Panc1 (cell line): Measurements from ENCODE around the gene ABCA8. TPM values are rescaled to one million over a fixed set of nuclear protein-coding genes. Genes with fewer than 3 reads are reported as not detected.

Experiments
- ATAC-seq: fragments of 200-7000 bp; cut with Tn5 transposase; 2 replicates; pipeline ENCODE4 v1.9.1; 2020; ENCODE audit warnings: mild to moderate bottlenecking, moderate library complexity
- BruUV-seq: library from RNA; stranded (reverse); fragments of 400-500 nt; replicated peaks from 2 replicates; lab custom pipeline; 2021; lab: Mats Ljungman, UMichigan
- CTCF ChIA-PET: fragments of 300-600 bp; sonication (Branson Sonifier 250); formaldehyde crosslinking; loops from one replicate; lab custom pipeline; 2022; ENCODE audit warnings: antibody characterized with exemption; lab: Charles Lee
- POLR2A ChIA-PET: fragments of 300-600 bp; sonication (Branson Sonifier 250); formaldehyde crosslinking; loops from one replicate; lab custom pipeline; 2022; ENCODE audit warnings: antibody characterized with exemption; lab: Charles Lee
- DNase-seq: peaks from one replicate; pipeline ENCODE4 v3.0.0-alpha.2; 2010; ENCODE audit warnings: low read depth, low spot score
- H3K27ac ChIP-seq: 2 replicates; pipeline ENCODE4 v1.5.1; 2011; ENCODE audit warnings: mild to moderate bottlenecking, low read length, inconsistent platforms
- H3K27me3 ChIP-seq: fragments of 200-500 bp; sonication (Bioruptor generic); 2 replicates; pipeline ENCODE4 v1.6.0; 2014; ENCODE audit warnings: low read length, inconsistent platforms; ENCODE audit not compliant: control insufficient read depth, insufficient read depth
- H3K36me3 ChIP-seq: fragments of 200-500 bp; sonication (Bioruptor generic); 2 replicates; pipeline ENCODE4 v1.5.1; 2014; ENCODE audit warnings: inconsistent platforms, mild to moderate bottlenecking, low read length, moderate library complexity; ENCODE audit not compliant: control insufficient read depth, insufficient read depth
- H3K4me1 ChIP-seq: 2 replicates; pipeline ENCODE4 v1.5.1; 2011; ENCODE audit warnings: inconsistent platforms, mild to moderate bottlenecking, low read length, moderate library complexity; ENCODE audit not compliant: control insufficient read depth, insufficient read depth
- H3K4me3 ChIP-seq, 2 experiments: 2 replicates each; pipeline ENCODE4 v1.5.1; 2011 to 2012; ENCODE audit warnings: low read depth in 2 of 2, low read length in 2 of 2, mild to moderate bottlenecking in 2 of 2, inconsistent platforms in 1 of 2, moderate library complexity in 1 of 2
- H3K9me3 ChIP-seq: fragments of 200-500 bp; sonication (Bioruptor generic); 2 replicates; pipeline ENCODE4 v1.5.1; 2014; ENCODE audit warnings: low read depth, mild to moderate bottlenecking, inconsistent platforms, low read length, moderate library complexity; ENCODE audit not compliant: control insufficient read depth, insufficient read depth
- POLR2AphosphoS5 ChIP-seq: IDR thresholded peaks from 2 replicates; pipeline ENCODE4 v1.6.1; 2012; ENCODE audit warnings: mild to moderate bottlenecking, low read depth, low read length, moderate library complexity
- REST ChIP-seq, 2 experiments: IDR thresholded peaks; 2 replicates each; pipeline ENCODE4 v1.6.1; 2011 to 2012; ENCODE audit warnings: low read depth in 2 of 2, control low read depth in 1 of 2, low read length in 1 of 2, mild to moderate bottlenecking in 1 of 2, moderate library complexity in 1 of 2; ENCODE audit not compliant: insufficient read depth in 1 of 2
- SIN3A ChIP-seq: IDR thresholded peaks from 2 replicates; pipeline ENCODE4 v1.6.1; 2012; ENCODE audit warnings: low read depth, mild to moderate bottlenecking, low read length, moderate library complexity, borderline replicate concordance; ENCODE audit not compliant: insufficient read depth
- TCF7L2 ChIP-seq: IDR thresholded peaks from 2 replicates; pipeline ENCODE4 v1.6.1; 2011; ENCODE audit warnings: mild to moderate bottlenecking, low read depth, low read length, inconsistent platforms
- in situ Hi-C: cut with HindIII; loops from 2 replicates; pipeline ENCODE4 v1.10.0; 2016; ENCODE audit warnings: low sequenced_read_pairs, low pct_unique_long_range_greater_than_20kb
- intact Hi-C: fragments of 100-400 bp; cut with micrococcal nuclease; formaldehyde crosslinking; loops from one replicate; pipeline ENCODE4 v1.10.0; 2022; ENCODE audit not compliant: unreplicated experiment
- total RNA-seq: library from RNA; stranded (reverse); gene quantifications from one replicate; pipeline ENCODE4 v1.2.1, GENCODE V29; 2021; ENCODE audit not compliant: unreplicated experiment
- TF ChIP-seq, protein P1 (sequence below): fragments of 450-650 bp; IDR thresholded peaks from 2 replicates; pipeline ENCODE4 v1.5.1; 2017; ENCODE audit warnings: mild to moderate bottlenecking

The ABCA8 gene
- total RNA-seq, 1 experiment from 2014 or later = 0.23 TPM

- H3K27me3 ChIP-seq = no peaks in the 10 kb centered on the region
- no peaks in the 10 kb centered on the region for H3K9me3 ChIP-seq
- intact Hi-C loops = no loop called here
- H3K36me3 ChIP-seq = no peaks in the 10 kb centered on the region
- POLR2A ChIA-PET = no interaction called here
- no TSS peak for BruUV-seq
- H3K4me1 ChIP-seq = no peaks in the 10 kb centered on the region
- no peak overlapping the region for H3K27ac ChIP-seq
- in situ Hi-C loops = no loop called here
- H3K4me3 ChIP-seq = no peak overlapping the region
- TF ChIP-seq, protein P1, sequence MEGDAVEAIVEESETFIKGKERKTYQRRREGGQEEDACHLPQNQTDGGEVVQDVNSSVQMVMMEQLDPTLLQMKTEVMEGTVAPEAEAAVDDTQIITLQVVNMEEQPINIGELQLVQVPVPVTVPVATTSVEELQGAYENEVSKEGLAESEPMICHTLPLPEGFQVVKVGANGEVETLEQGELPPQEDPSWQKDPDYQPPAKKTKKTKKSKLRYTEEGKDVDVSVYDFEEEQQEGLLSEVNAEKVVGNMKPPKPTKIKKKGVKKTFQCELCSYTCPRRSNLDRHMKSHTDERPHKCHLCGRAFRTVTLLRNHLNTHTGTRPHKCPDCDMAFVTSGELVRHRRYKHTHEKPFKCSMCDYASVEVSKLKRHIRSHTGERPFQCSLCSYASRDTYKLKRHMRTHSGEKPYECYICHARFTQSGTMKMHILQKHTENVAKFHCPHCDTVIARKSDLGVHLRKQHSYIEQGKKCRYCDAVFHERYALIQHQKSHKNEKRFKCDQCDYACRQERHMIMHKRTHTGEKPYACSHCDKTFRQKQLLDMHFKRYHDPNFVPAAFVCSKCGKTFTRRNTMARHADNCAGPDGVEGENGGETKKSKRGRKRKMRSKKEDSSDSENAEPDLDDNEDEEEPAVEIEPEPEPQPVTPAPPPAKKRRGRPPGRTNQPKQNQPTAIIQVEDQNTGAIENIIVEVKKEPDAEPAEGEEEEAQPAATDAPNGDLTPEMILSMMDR = no peak
- TF ChIP-seq REST (IDR thresholded peaks at IDR 0.05; ENCODE audit: insufficient read depth in 1 of 2, low read depth in 2 of 2, low read length in 1 of 2) (no peak), POLR2AphosphoS5 (no peak), TCF7L2 (no peak), SIN3A (no peak)
- ATAC-seq (no peak), DNase-seq (no peak)
- CTCF ChIA-PET = no interaction called here
These were observed 104.3 kb downstream of the ABCA8 start for GRCh38 chr17:68850749-68851510.

GRCh38 chr17:68849673-68850610, 105.2 kb downstream of the ABCA8 start:
- in situ Hi-C loops = no loop called here
- ChIA-PET CTCF (no interaction called here), POLR2A (no interaction called here)
- DNase-seq (no peak), ATAC-seq (no peak)
- Histone ChIP-seq H3K27ac (no peak overlapping the region), H3K27me3 (no peaks in the 10 kb centered on the region), H3K4me1 (no peaks in the 10 kb centered on the region), H3K4me3 (no peak overlapping the region), H3K9me3 (no peaks in the 10 kb centered on the region), H3K36me3 (no peaks in the 10 kb centered on the region)
- TF ChIP-seq TCF7L2 = no peak
- TF ChIP-seq, protein P1 = no peak
- no peak for TF ChIP-seq REST (IDR thresholded peaks at IDR 0.05; ENCODE audit: insufficient read depth in 1 of 2, low read depth in 2 of 2, low read length in 1 of 2)
- TF ChIP-seq POLR2AphosphoS5 = no peak
- intact Hi-C loops = no loop called here
- no TSS peak for BruUV-seq
